OCI-LY1 (cell line): ENCODE measurements around the gene BACE2.

ENCODE experiments used
- CTCF ChIP-seq: fragments of 200-600 bp; sonication (generic), shearing (Covaris generic); IDR thresholded peaks from 2 replicates; pipeline ENCODE4 v1.5.1; 2017; ENCODE audit warnings: mild to moderate bottlenecking, antibody characterized with exemption, low read length, moderate library complexity, mixed read lengths
- EZH2 ChIP-seq: fragments of 200-600 bp; sonication (generic), shearing (Covaris generic); IDR thresholded peaks from 2 replicates; pipeline ENCODE4 v1.8.0; 2017; ENCODE audit warnings: borderline replicate concordance, mixed run types, mild to moderate bottlenecking, antibody characterized with exemption, low read length, moderate library complexity, mixed read lengths

- TF ChIP-seq CTCF, result no peak
- TF ChIP-seq EZH2, result no peak
These were observed 47.0 kb upstream of the BACE2 start for GRCh38 chr21:41120997-41121396.
